ENCODE data around the gene ANKS1B. TPM values are rescaled to one million over a fixed set of nuclear protein-coding genes. Genes with fewer than 3 reads are reported as not detected.

The ANKS1B gene
- total and polyA plus RNA-seq, 2 of the 4 experiments (the other 2 are of a cell fraction): 0.17 to 0.18 TPM

- intact Hi-C loops (cut with micrococcal nuclease) (loop anchor here (1.0 to 2.0 kb wide), 5 partner anchors 272 to 573 kb away; no protein-coding TSS in a partner anchor), in situ Hi-C loops (cut with MboI; ENCODE audit: low sequenced_read_pairs) (loop anchor here (10.0 to 25.0 kb wide), 2 partner anchors 273 to 436 kb away; no protein-coding TSS in a partner anchor), dilution Hi-C loops (cut with HindIII; ENCODE audit: low sequenced_read_pairs, unreplicated experiment) (no loop called here)
- Histone ChIP-seq H4K91ac (ENCODE audit: insufficient read depth, low read depth, low read length) (no peak overlapping the region), H4K8ac (ENCODE audit: low read depth in 2 of 2, low read length in 2 of 2) (no peak overlapping the region), H3K14ac (replicated peaks; ENCODE audit: low read depth, low read length) (no peak overlapping the region), H3K36me3 (ENCODE audit: control insufficient read depth, insufficient read depth, low read length) (no peaks in the 10 kb centered on the region), H3K18ac (ENCODE audit: low read depth, low read length) (no peak overlapping the region), H2BK20ac (ENCODE audit: low read depth, low read length) (no peak overlapping the region), H4K20me1 (ENCODE audit: insufficient read depth, low read length) (no peaks in the 10 kb centered on the region), H4K5ac (ENCODE audit: low read depth, low read length) (no peak overlapping the region), H3K27me3 (ENCODE audit: control insufficient read depth, insufficient read depth, low read length) (no peaks in the 10 kb centered on the region), H3K56ac (ENCODE audit: extremely low read depth, insufficient read depth, low read length) (no peak overlapping the region; the same call in 1 of the 2 replicates), H3K27ac (ENCODE audit: insufficient read depth, low read length) (no peak overlapping the region), H3K9ac (ENCODE audit: low read depth, low read length) (no peak overlapping the region), H3K4me3 (ENCODE audit: insufficient read depth, low read depth, low read length) (no peak overlapping the region), H2AK9ac (replicated peaks; ENCODE audit: low read depth, low read length, poor library complexity) (no peak overlapping the region), H2BK15ac (ENCODE audit: low read depth, low read length) (no peak overlapping the region), H3K4me2 (ENCODE audit: low read depth, low read length) (no peak overlapping the region), H3K4me1 (ENCODE audit: control insufficient read depth, insufficient read depth, low read length) (no peaks in the 10 kb centered on the region), H3K79me1 (ENCODE audit: low read depth in 1 of 2, low read length in 2 of 2) (no peaks in the 10 kb centered on the region), H3K9me3 (ENCODE audit: control insufficient read depth, insufficient read depth, low read length) (no peaks in the 10 kb centered on the region), H2BK120ac (ENCODE audit: low read depth, low read length) (no peak overlapping the region), H2AK5ac (ENCODE audit: low read depth, low read length) (no peak overlapping the region), H2BK5ac (ENCODE audit: low read depth, low read length, poor library complexity, severe bottlenecking) (no peak overlapping the region), H2AFZ (replicated peaks; ENCODE audit: low read length, poor library complexity) (no peak overlapping the region), H3K23ac (ENCODE audit: low read depth, low read length) (no peak overlapping the region), H3K4ac (ENCODE audit: low read depth, low read length) (no peak overlapping the region), H3K9me1 (ENCODE audit: insufficient read depth, low read length) (no peaks in the 10 kb centered on the region)
- ChIA-PET CTCF (interaction anchor here (1.3 to 1.4 kb wide), 2 partner anchors 11 to 299 kb away, joined by 5 read pairs; no protein-coding TSS in a partner anchor), POLR2A (ENCODE audit: unreplicated experiment) (no interaction called here)
- TF ChIP-seq RFX5 (IDR thresholded peaks at IDR 0.05; ENCODE audit: low read depth, low read length): no peak
- TF ChIP-seq FOS (IDR thresholded peaks at IDR 0.05; ENCODE audit: low read depth, low read length): no peak
- TF ChIP-seq MXI1 (IDR thresholded peaks at IDR 0.05; ENCODE audit: borderline replicate concordance, low read depth, low read length): no peak
- TF ChIP-seq SMC3 (IDR thresholded peaks at IDR 0.05; ENCODE audit: low read depth, low read length): no peak
- no peak for TF ChIP-seq MAFK (IDR thresholded peaks at IDR 0.05; ENCODE audit: low read depth, low read length)
- no peak for TF ChIP-seq CHD1 (IDR thresholded peaks at IDR 0.05; ENCODE audit: low read depth, low read length)
- TF ChIP-seq, protein P1, sequence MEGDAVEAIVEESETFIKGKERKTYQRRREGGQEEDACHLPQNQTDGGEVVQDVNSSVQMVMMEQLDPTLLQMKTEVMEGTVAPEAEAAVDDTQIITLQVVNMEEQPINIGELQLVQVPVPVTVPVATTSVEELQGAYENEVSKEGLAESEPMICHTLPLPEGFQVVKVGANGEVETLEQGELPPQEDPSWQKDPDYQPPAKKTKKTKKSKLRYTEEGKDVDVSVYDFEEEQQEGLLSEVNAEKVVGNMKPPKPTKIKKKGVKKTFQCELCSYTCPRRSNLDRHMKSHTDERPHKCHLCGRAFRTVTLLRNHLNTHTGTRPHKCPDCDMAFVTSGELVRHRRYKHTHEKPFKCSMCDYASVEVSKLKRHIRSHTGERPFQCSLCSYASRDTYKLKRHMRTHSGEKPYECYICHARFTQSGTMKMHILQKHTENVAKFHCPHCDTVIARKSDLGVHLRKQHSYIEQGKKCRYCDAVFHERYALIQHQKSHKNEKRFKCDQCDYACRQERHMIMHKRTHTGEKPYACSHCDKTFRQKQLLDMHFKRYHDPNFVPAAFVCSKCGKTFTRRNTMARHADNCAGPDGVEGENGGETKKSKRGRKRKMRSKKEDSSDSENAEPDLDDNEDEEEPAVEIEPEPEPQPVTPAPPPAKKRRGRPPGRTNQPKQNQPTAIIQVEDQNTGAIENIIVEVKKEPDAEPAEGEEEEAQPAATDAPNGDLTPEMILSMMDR (conservative IDR thresholded peaks at IDR 0.05; ENCODE audit: low read depth, low read length): no peak
- TF ChIP-seq, protein P2, sequence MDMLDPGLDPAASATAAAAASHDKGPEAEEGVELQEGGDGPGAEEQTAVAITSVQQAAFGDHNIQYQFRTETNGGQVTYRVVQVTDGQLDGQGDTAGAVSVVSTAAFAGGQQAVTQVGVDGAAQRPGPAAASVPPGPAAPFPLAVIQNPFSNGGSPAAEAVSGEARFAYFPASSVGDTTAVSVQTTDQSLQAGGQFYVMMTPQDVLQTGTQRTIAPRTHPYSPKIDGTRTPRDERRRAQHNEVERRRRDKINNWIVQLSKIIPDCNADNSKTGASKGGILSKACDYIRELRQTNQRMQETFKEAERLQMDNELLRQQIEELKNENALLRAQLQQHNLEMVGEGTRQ (IDR thresholded peaks at IDR 0.05; ENCODE audit: low read depth, low read length): no peak
- TF ChIP-seq CEBPB (IDR thresholded peaks at IDR 0.05; ENCODE audit: low read depth, low read length): no peak
- no peak for TF ChIP-seq MAZ (IDR thresholded peaks at IDR 0.05; ENCODE audit: borderline replicate concordance, low read depth, low read length)
- no peak for TF ChIP-seq RCOR1 (IDR thresholded peaks at IDR 0.05; ENCODE audit: insufficient replicate concordance, low read length)
- WGBS, 2 experiments (ENCODE audit: extremely low coverage in 2 of 2, insufficient read length in 1 of 2): no CpG with 5 or more reads among the region's 1 CpG
- ATAC-seq (ENCODE audit: low read depth): no peak
- DNase-seq: no peak
- no TSS peak for BruUV-seq (replicated peaks)
These were observed 986.8 kb downstream of the ANKS1B start for GRCh38 chr12:98997899-98998298.

Measured in IMR-90 (cell line).